ENCODE measurements around the gene SMIM27.
"Not testable (repeated sequence)": the region's sequence is repeated elsewhere in the genome, so short reads cannot be mapped to it uniquely, and the experiment has no call there.

The SMIM27 gene

GRCh38 chr9:32552172-32552872, at the start of gene SMIM27, which contains the start of gene TOPORS:
Gene SMIM27 (plus strand): TSS chr9:32552327. CDS start chr9:32552435, 108 bp downstream.
Gene TOPORS (minus strand): TSS chr9:32552586. CDS start chr9:32552436, 150 bp downstream.
- Histone ChIP-seq H3K4me1 (ENCODE audit: insufficient read depth, low read length) (peaks cover 12% of the 10 kb centered on the region), H2AFZ (ENCODE audit: low read depth, low read length) (peak within 1 kb of the TSS; percentile 96), H3K36me3 (ENCODE audit: insufficient read depth, low read length) (peaks cover 19% of the 10 kb centered on the region), H3K9me3 (ENCODE audit: low read length) (peaks cover 3% of the 10 kb centered on the region), H3K4me3 (ENCODE audit: low read length) (peak within 1 kb of the TSS; percentile 98), H3K27me3 (ENCODE audit: insufficient read depth, low read length) (no peaks in the 10 kb centered on the region)

- H3K4me3 ChIP-seq (ENCODE audit: low read length) = no peak overlapping the region
- H3K4me1 ChIP-seq (ENCODE audit: insufficient read depth, low read length) = no peaks in the 10 kb centered on the region
- H3K9me3 ChIP-seq (ENCODE audit: low read length) = no peaks in the 10 kb centered on the region
- no peaks in the 10 kb centered on the region for H3K36me3 ChIP-seq (ENCODE audit: insufficient read depth, low read length)
- no peak overlapping the region for H2AFZ ChIP-seq (ENCODE audit: low read depth, low read length)
- no peaks in the 10 kb centered on the region for H3K27me3 ChIP-seq (ENCODE audit: insufficient read depth, low read length)
These were observed 49.7 kb upstream of the SMIM27 start for GRCh38 chr9:32502464-32502863.

GRCh38 chr9:32503008-32503407, 49.1 kb upstream of the SMIM27 start:
- no peak overlapping the region for H2AFZ ChIP-seq (ENCODE audit: low read depth, low read length)
- no peaks in the 10 kb centered on the region for H3K9me3 ChIP-seq (ENCODE audit: low read length)
- H3K4me1 ChIP-seq (ENCODE audit: insufficient read depth, low read length) = no peaks in the 10 kb centered on the region
- no peaks in the 10 kb centered on the region for H3K27me3 ChIP-seq (ENCODE audit: insufficient read depth, low read length)
- H3K36me3 ChIP-seq (ENCODE audit: insufficient read depth, low read length) = no peaks in the 10 kb centered on the region
- H3K4me3 ChIP-seq (ENCODE audit: low read length) = no peak overlapping the region

- H3K4me1 ChIP-seq (ENCODE audit: insufficient read depth, low read length) = no peaks in the 10 kb centered on the region
- no peaks in the 10 kb centered on the region for H3K36me3 ChIP-seq (ENCODE audit: insufficient read depth, low read length)
- H3K27me3 ChIP-seq (ENCODE audit: insufficient read depth, low read length) = no peaks in the 10 kb centered on the region
- no peak overlapping the region for H3K4me3 ChIP-seq (ENCODE audit: low read length)
- H2AFZ ChIP-seq (ENCODE audit: low read depth, low read length) = no peak overlapping the region
- no peaks in the 10 kb centered on the region for H3K9me3 ChIP-seq (ENCODE audit: low read length)
These were observed 43.4 kb upstream of the SMIM27 start for GRCh38 chr9:32508728-32509127.

- no peak overlapping the region for H3K4me3 ChIP-seq (ENCODE audit: low read length)
- no peaks in the 10 kb centered on the region for H3K4me1 ChIP-seq (ENCODE audit: insufficient read depth, low read length)
- H3K27me3 ChIP-seq (ENCODE audit: insufficient read depth, low read length) = no peaks in the 10 kb centered on the region
- peaks cover 2% of the 10 kb centered on the region for H3K9me3 ChIP-seq (ENCODE audit: low read length)
- no peaks in the 10 kb centered on the region for H3K36me3 ChIP-seq (ENCODE audit: insufficient read depth, low read length)
- H2AFZ ChIP-seq (ENCODE audit: low read depth, low read length) = no peak overlapping the region
These were observed 35.9 kb upstream of the SMIM27 start for GRCh38 chr9:32516241-32516640.

- no peaks in the 10 kb centered on the region for H3K27me3 ChIP-seq (ENCODE audit: insufficient read depth, low read length)
- H3K36me3 ChIP-seq (ENCODE audit: insufficient read depth, low read length) = no peaks in the 10 kb centered on the region
- H3K4me3 ChIP-seq (ENCODE audit: low read length) = no peak overlapping the region
- no peaks in the 10 kb centered on the region for H3K4me1 ChIP-seq (ENCODE audit: insufficient read depth, low read length)
- H2AFZ ChIP-seq (ENCODE audit: low read depth, low read length) = no peak overlapping the region
- H3K9me3 ChIP-seq (ENCODE audit: low read length) = peaks cover 2% of the 10 kb centered on the region
These were observed 33.9 kb upstream of the SMIM27 start for GRCh38 chr9:32518276-32518675.

- H3K4me3 ChIP-seq (ENCODE audit: low read length) = no peak overlapping the region
- peaks cover 22% of the 10 kb centered on the region for H3K4me1 ChIP-seq (ENCODE audit: insufficient read depth, low read length)
- no peak overlapping the region for H2AFZ ChIP-seq (ENCODE audit: low read depth, low read length)
- H3K36me3 ChIP-seq (ENCODE audit: insufficient read depth, low read length) = no peaks in the 10 kb centered on the region
- H3K27me3 ChIP-seq (ENCODE audit: insufficient read depth, low read length) = no peaks in the 10 kb centered on the region
- H3K9me3 ChIP-seq (ENCODE audit: low read length) = no peaks in the 10 kb centered on the region
These were observed 28.2 kb upstream of the SMIM27 start for GRCh38 chr9:32523910-32524309.

- H3K4me1 ChIP-seq (ENCODE audit: insufficient read depth, low read length) = peaks cover 22% of the 10 kb centered on the region
- H3K4me3 ChIP-seq (ENCODE audit: low read length); H2AFZ ChIP-seq (ENCODE audit: low read depth, low read length); H3K36me3 ChIP-seq (ENCODE audit: insufficient read depth, low read length); H3K9me3 ChIP-seq (ENCODE audit: low read length); H3K27me3 ChIP-seq (ENCODE audit: insufficient read depth, low read length): not testable (repeated sequence)
These were observed 27.6 kb upstream of the SMIM27 start for GRCh38 chr9:32524558-32524891.

GRCh38 chr9:32524892-32525708, 27.0 kb upstream of the SMIM27 start:
- H3K4me3 ChIP-seq (ENCODE audit: low read length) = peak overlapping the region; percentile 90
- H3K9me3 ChIP-seq (ENCODE audit: low read length) = no peaks in the 10 kb centered on the region
- no peaks in the 10 kb centered on the region for H3K36me3 ChIP-seq (ENCODE audit: insufficient read depth, low read length)
- H2AFZ ChIP-seq (ENCODE audit: low read depth, low read length) = peak overlapping the region; percentile 58
- no peaks in the 10 kb centered on the region for H3K27me3 ChIP-seq (ENCODE audit: insufficient read depth, low read length)
- peaks cover 22% of the 10 kb centered on the region for H3K4me1 ChIP-seq (ENCODE audit: insufficient read depth, low read length)

- no peaks in the 10 kb centered on the region for H3K9me3 ChIP-seq (ENCODE audit: low read length)
- peak overlapping the region; percentile 90 for H3K4me3 ChIP-seq (ENCODE audit: low read length)
- peaks cover 22% of the 10 kb centered on the region for H3K4me1 ChIP-seq (ENCODE audit: insufficient read depth, low read length)
- no peaks in the 10 kb centered on the region for H3K27me3 ChIP-seq (ENCODE audit: insufficient read depth, low read length)
- H3K36me3 ChIP-seq (ENCODE audit: insufficient read depth, low read length) = no peaks in the 10 kb centered on the region
- H2AFZ ChIP-seq (ENCODE audit: low read depth, low read length) = peak overlapping the region; percentile 58
These were observed 26.5 kb upstream of the SMIM27 start for GRCh38 chr9:32525709-32526030.

GRCh38 chr9:32526041-32526706, 26.0 kb upstream of the SMIM27 start, which contains the start of gene RIGI:
Gene RIGI (minus strand): TSS chr9:32526196. CDS start chr9:32526166, 30 bp downstream.
- Histone ChIP-seq H3K4me1 (ENCODE audit: insufficient read depth, low read length) (peaks cover 22% of the 10 kb centered on the region), H3K27me3 (ENCODE audit: insufficient read depth, low read length) (no peaks in the 10 kb centered on the region), H3K36me3 (ENCODE audit: insufficient read depth, low read length) (no peaks in the 10 kb centered on the region), H2AFZ (ENCODE audit: low read depth, low read length) (peak within 1 kb of the TSS; percentile 58), H3K9me3 (ENCODE audit: low read length) (no peaks in the 10 kb centered on the region), H3K4me3 (ENCODE audit: low read length) (peak within 1 kb of the TSS; percentile 90)

GRCh38 chr9:32526707-32527048, 25.4 kb upstream of the SMIM27 start:
- H3K36me3 ChIP-seq (ENCODE audit: insufficient read depth, low read length) = no peaks in the 10 kb centered on the region
- H3K27me3 ChIP-seq (ENCODE audit: insufficient read depth, low read length) = no peaks in the 10 kb centered on the region
- H3K9me3 ChIP-seq (ENCODE audit: low read length) = no peaks in the 10 kb centered on the region
- peaks cover 22% of the 10 kb centered on the region for H3K4me1 ChIP-seq (ENCODE audit: insufficient read depth, low read length)
- H2AFZ ChIP-seq (ENCODE audit: low read depth, low read length) = peak overlapping the region; percentile 58
- peak overlapping the region; percentile 90 for H3K4me3 ChIP-seq (ENCODE audit: low read length)

GRCh38 chr9:32533336-32533735, 18.8 kb upstream of the SMIM27 start:
- no peaks in the 10 kb centered on the region for H3K4me1 ChIP-seq (ENCODE audit: insufficient read depth, low read length)
- H2AFZ ChIP-seq (ENCODE audit: low read depth, low read length) = no peak overlapping the region
- H3K27me3 ChIP-seq (ENCODE audit: insufficient read depth, low read length) = no peaks in the 10 kb centered on the region
- no peak overlapping the region for H3K4me3 ChIP-seq (ENCODE audit: low read length)
- no peaks in the 10 kb centered on the region for H3K36me3 ChIP-seq (ENCODE audit: insufficient read depth, low read length)
- no peaks in the 10 kb centered on the region for H3K9me3 ChIP-seq (ENCODE audit: low read length)
